K562 (cell line): ENCODE data around the gene HSP90AA1. TPM values are rescaled to one million over a fixed set of nuclear protein-coding genes. Genes with fewer than 3 reads are reported as not detected.

Experiments used
- CBFA2T3 ChIP-seq: fragments of 450-650 bp; IDR thresholded peaks from 2 replicates; pipeline ENCODE4 v1.6.1; 2017
- CREM ChIP-seq: IDR thresholded peaks from 2 replicates; pipeline ENCODE4 v1.6.1; 2014; ENCODE audit warnings: antibody characterized with exemption, low read depth
- DMBX1 ChIP-seq: fragments of 250-450 bp; sonication (Bioruptor Pico); IDR thresholded peaks from 2 replicates; pipeline ENCODE4 v1.8.0; 2022; ENCODE audit warnings: inconsistent platforms, mild to moderate bottlenecking, moderate library complexity, borderline replicate concordance
- ELF4 ChIP-seq: fragments of 450-650 bp; formaldehyde crosslinking; IDR thresholded peaks from 2 replicates; pipeline ENCODE4 v1.4.0; 2022; ENCODE audit warnings: missing genetic modification characterization
- FOXA1 ChIP-seq: fragments of 450-650 bp; IDR thresholded peaks from 2 replicates; pipeline ENCODE4 v1.6.1; 2016; ENCODE audit warnings: mild to moderate bottlenecking, borderline replicate concordance
- HDAC1 ChIP-seq, 2 experiments: fragments of 450-650 bp; IDR thresholded peaks; 2 replicates each; pipeline ENCODE4 v1.6.1; 2016 to 2017; ENCODE audit warnings: inconsistent platforms in 1 of 2, mild to moderate bottlenecking in 1 of 2, moderate library complexity in 1 of 2
- HDGF ChIP-seq: fragments of 450-650 bp; IDR thresholded peaks from 2 replicates; pipeline ENCODE4 v1.6.1; 2016
- JUND ChIP-seq, 2 experiments: IDR thresholded peaks; 2 replicates in 1 of 2; 3 replicates in 1 of 2; pipeline ENCODE4 v1.6.1; 2011; ENCODE audit warnings: borderline replicate concordance in 2 of 2, low read depth in 2 of 2, low read length in 2 of 2, improper control_type of control experiment in 1 of 2, missing biosample characterization in 1 of 2, missing genetic modification characterization in 1 of 2, missing genetic modification reagents in 1 of 2
- NFATC3 ChIP-seq: fragments of 450-650 bp; IDR thresholded peaks from 2 replicates; pipeline ENCODE4 v1.6.1; 2017; ENCODE audit warnings: mild to moderate bottlenecking
- NR0B1 ChIP-seq: fragments of 450-650 bp; IDR thresholded peaks from one replicate; pipeline ENCODE4 v1.6.1; 2018; ENCODE audit warnings: mild to moderate bottlenecking, moderate library complexity; ENCODE audit not compliant: partially characterized antibody
- POLR2B ChIP-seq: fragments of 450-650 bp; IDR thresholded peaks from 2 replicates; pipeline ENCODE4 v1.6.1; 2018; ENCODE audit warnings: low read depth; ENCODE audit not compliant: partially characterized antibody
- PPARD ChIP-seq: fragments of 250-450 bp; sonication (Bioruptor Pico); IDR thresholded peaks from 2 replicates; pipeline ENCODE4 v1.8.0; 2022; ENCODE audit warnings: inconsistent platforms, mild to moderate bottlenecking, moderate library complexity
- SAP30 ChIP-seq: fragments of 200-600 bp; sonication (generic); IDR thresholded peaks from 2 replicates; pipeline ENCODE4 v1.6.1; 2012; ENCODE audit warnings: borderline replicate concordance, low read depth, mild to moderate bottlenecking, moderate library complexity, low read length, control low read depth, inconsistent platforms; ENCODE audit not compliant: insufficient read depth, poor library complexity, severe bottlenecking
- THRAP3 ChIP-seq: fragments of 450-650 bp; IDR thresholded peaks from 2 replicates; pipeline ENCODE4 v1.6.1; 2016; ENCODE audit warnings: mild to moderate bottlenecking, inconsistent platforms, borderline replicate concordance
- U2AF1 ChIP-seq: fragments of 200-400 bp; formaldehyde crosslinking; optimal IDR thresholded peaks from 2 replicates; pipeline ENCODE3; 2017; ENCODE audit warnings: mild to moderate bottlenecking, low read depth, low read length, moderate library complexity
- ZKSCAN1 ChIP-seq: fragments of 150-350 bp; IDR thresholded peaks from 2 replicates; pipeline ENCODE4 v1.6.1; 2016; ENCODE audit warnings: low read depth, low read length
- ZNF165 ChIP-seq: fragments of 250-450 bp; sonication (Bioruptor Pico); IDR thresholded peaks from 2 replicates; pipeline ENCODE4 v1.4.0; 2020; ENCODE audit warnings: borderline replicate concordance
- ZNF24 ChIP-seq: fragments of 450-650 bp; IDR thresholded peaks from 2 replicates; pipeline ENCODE4 v1.6.1; 2016
- ZNF316 ChIP-seq: fragments of 450-650 bp; IDR thresholded peaks from 2 replicates; pipeline ENCODE4 v1.6.1; 2016
- ZNF384 ChIP-seq: IDR thresholded peaks from 2 replicates; pipeline ENCODE4 v1.6.1; 2012; ENCODE audit warnings: low read depth, low read length, improper control_type of control experiment
- ZNF41 ChIP-seq: fragments of 250-450 bp; sonication (Bioruptor Pico); conservative IDR thresholded peaks from 2 replicates; pipeline ENCODE4 v1.4.0; 2020; ENCODE audit warnings: mild to moderate bottlenecking
- polyA plus RNA-seq, 8 experiments: library from polyadenylated mRNA; depleted of rRNA in 4 of 8; stranded (reverse) in 5 of 8; unstranded in 3 of 8; fragments of >200 nt; fragmentation: Nextera tagmentation in 2 of 8; fragmentation: Illumina TruSeq in 1 of 8; extraction: Ambion mirVana in 2 of 8; extraction: Trizol in 1 of 8; gene quantifications; 2 replicates each; pipeline versions ENCODE4 v1.2.1 to v1.2.3, GENCODE V29; 2011 to 2014; ENCODE audit warnings: inconsistent platforms in 1 of 8, missing spikeins in 1 of 8
- total RNA-seq, 7 experiments: library from RNA; depleted of rRNA in 6 of 7; stranded (reverse); fragments of >200 nt in 6 of 7; fragmentation: Illumina TruSeq in 2 of 7; extraction: Trizol in 2 of 7; gene quantifications; 2 replicates each; pipeline versions ENCODE4 v1.2.1 to v1.2.3, GENCODE V29; 2011 to 2021; ENCODE audit warnings: low replicate concordance in 1 of 7

HSP90AA1 gene
- total and polyA plus RNA-seq, 9 of the 15 experiments (the other 6 are each of a cell fraction or from before 2014, with no cell fraction given), result 377 to 1,731 (median 879) TPM

GRCh38 chr14:102086972-102087761 is at the start of gene HSP90AA1 (continued):
- TF ChIP-seq JUND (IDR thresholded peaks at IDR 0.05; ENCODE audit: borderline replicate concordance, low read depth, low read length), result no peak
- no peak; the same call in 2 of the 3 replicates for TF ChIP-seq JUND (tag; IDR thresholded peaks at IDR 0.05; ENCODE audit: borderline replicate concordance, low read depth, low read length)
- TF ChIP-seq CREM, result peak; percentile 78
- no peak for TF ChIP-seq NR0B1
- no peak for TF ChIP-seq ZNF41 (CRISPR knock-in tag)
- TF ChIP-seq U2AF1, result peak; percentile 60
- peak; percentile 25; the same call in 1 of the 2 replicates for TF ChIP-seq ZKSCAN1
- no peak for TF ChIP-seq THRAP3
- TF ChIP-seq ZNF316, result no peak
- TF ChIP-seq DMBX1, result peak; percentile 47; the same call in 1 of the 2 replicates
- peak; percentile 96 for TF ChIP-seq POLR2B
- TF ChIP-seq ZNF24, result no peak
- TF ChIP-seq CBFA2T3, result no peak
- TF ChIP-seq SAP30, result peak; percentile 1
- no peak for TF ChIP-seq ZNF384
- TF ChIP-seq HDGF, result no peak
- TF ChIP-seq HDAC1 (IDR thresholded peaks at IDR 0.05), result peak in 1 of 2 experiments; percentile 9; a peak in 1 of 4 replicates
- TF ChIP-seq PPARD (CRISPR knock-in tag), result no peak
- TF ChIP-seq NFATC3, result no peak
- peak; percentile 36; the same call in 1 of the 2 replicates for TF ChIP-seq ELF4 (CRISPR knock-in tag)
- no peak for TF ChIP-seq FOXA1
- TF ChIP-seq ZNF165 (CRISPR knock-in tag), result no peak
